ENCODE data around the gene ERBIN.
A peak's percentile ranks its signal among the peaks of the same experiment; 100 is the strongest.
"Not testable (repeated sequence)": the region's sequence is repeated elsewhere in the genome, so short reads cannot be mapped to it uniquely, and the experiment has no call there.

ERBIN gene, protein sequence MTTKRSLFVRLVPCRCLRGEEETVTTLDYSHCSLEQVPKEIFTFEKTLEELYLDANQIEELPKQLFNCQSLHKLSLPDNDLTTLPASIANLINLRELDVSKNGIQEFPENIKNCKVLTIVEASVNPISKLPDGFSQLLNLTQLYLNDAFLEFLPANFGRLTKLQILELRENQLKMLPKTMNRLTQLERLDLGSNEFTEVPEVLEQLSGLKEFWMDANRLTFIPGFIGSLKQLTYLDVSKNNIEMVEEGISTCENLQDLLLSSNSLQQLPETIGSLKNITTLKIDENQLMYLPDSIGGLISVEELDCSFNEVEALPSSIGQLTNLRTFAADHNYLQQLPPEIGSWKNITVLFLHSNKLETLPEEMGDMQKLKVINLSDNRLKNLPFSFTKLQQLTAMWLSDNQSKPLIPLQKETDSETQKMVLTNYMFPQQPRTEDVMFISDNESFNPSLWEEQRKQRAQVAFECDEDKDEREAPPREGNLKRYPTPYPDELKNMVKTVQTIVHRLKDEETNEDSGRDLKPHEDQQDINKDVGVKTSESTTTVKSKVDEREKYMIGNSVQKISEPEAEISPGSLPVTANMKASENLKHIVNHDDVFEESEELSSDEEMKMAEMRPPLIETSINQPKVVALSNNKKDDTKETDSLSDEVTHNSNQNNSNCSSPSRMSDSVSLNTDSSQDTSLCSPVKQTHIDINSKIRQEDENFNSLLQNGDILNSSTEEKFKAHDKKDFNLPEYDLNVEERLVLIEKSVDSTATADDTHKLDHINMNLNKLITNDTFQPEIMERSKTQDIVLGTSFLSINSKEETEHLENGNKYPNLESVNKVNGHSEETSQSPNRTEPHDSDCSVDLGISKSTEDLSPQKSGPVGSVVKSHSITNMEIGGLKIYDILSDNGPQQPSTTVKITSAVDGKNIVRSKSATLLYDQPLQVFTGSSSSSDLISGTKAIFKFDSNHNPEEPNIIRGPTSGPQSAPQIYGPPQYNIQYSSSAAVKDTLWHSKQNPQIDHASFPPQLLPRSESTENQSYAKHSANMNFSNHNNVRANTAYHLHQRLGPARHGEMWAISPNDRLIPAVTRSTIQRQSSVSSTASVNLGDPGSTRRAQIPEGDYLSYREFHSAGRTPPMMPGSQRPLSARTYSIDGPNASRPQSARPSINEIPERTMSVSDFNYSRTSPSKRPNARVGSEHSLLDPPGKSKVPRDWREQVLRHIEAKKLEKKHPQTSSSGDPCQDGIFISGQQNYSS (N-terminal part only)

DNA sequence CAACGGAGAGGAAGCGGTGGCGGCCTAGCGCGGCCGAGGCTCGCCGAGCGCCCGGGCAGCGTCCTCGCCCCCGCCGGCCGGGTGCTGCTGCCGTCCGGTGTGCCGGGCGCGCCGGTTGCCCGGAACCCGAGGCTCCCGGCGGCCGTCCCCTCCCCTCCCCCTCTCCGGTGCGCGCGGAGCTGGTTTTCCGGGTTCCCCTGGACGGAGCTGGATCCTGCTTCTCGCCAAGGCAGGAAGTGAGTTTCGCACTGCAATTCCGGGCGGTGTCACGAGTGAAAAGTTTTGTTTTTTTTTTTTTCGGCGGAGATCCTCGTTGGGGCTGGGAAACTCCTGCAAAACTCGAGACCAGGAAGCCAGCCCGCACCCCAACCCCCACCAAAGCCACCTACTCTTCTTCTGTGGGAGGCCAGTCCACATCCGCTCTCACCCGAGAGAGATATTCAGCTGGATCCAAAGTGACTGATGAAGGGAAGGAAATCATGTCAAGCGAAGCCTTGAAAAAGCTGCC lies at the start of gene ERBIN:
Gene ERBIN, plus strand, starts transcription at position 300 of the 508 bp plus-strand sequence. CDS start 66,144 bp downstream, outside the sequence.
- peak; percentile 50 to 56 for DNase-seq (ENCODE audit: low read depth in 2 of 2)

DNA sequence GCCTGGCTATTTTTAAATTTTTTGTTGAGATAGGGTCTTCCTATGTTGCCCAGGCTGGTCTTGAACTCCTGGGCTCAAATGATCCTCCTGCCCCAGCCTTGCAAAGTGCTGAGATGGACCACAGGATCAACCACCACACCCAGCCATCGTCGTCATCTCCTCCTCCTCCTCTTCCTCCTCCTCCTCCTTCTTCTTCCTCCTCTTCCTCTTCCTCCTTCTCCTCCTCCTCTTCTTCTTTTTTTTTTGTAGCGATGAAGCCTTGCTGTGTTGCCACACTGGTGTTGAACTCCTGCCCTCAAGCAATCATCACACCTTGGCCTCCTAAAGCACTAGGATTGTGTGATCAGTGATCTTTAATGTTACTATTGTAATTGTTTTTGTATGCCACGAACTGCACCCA lies 49.4 kb upstream of the ERBIN start:
- no peak for DNase-seq (ENCODE audit: low read depth in 2 of 2)

DNA sequence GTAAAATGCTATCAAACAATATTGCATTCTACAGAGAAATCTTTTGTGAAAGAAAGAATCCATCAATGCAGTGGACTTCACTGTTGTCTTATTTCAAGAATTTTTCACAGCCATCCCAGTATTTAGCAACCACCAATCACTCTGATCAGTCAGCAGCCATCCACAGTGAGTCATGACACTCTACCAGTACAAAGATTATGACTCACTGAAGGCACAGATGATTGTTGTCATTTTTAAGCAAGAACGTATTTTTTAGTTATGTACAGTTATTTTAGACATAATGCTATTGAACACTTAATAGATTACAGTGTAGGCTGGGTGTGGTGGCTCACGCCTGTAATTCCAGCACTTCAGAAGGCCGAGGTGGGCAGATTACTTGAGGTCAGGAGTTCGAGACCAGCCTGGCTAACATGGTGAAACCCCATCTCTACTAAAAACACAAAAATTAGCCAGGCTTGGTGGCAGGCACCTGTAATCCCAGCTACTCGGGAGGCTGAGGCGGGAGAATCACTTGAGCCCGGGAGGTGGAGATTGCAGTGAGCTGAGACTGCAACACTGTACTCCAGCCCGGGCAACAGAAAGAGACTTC lies 46.6 kb upstream of the ERBIN start:
- DNase-seq (ENCODE audit: low read depth in 2 of 2) = not testable (repeated sequence)

DNA sequence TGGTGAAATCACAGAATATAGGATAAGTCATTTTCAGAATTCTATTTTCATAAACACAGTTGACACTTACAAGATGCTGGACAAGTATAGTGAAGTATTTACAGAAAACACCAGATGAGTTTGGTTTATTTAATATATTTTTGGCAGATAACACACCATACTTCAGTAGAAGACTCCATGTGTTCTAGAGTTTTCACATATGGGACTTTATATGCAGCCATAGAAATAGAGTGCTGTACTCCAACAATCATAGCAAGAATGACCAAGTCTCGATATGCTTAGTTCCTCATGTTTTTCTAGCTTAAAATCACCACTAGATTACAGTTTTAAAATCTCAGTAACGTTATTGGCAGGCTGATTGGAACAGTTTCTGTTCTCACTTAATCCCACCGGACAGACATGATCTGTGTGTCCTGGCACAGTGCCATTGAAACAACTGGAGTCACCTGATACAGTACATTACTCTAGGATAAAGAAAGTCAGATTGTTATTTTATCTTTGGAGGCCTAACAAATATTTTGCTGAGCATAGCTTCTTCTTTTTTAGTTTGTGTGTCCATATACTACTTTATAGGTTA lies 45.8 kb upstream of the ERBIN start:
- DNase-seq (ENCODE audit: low read depth in 2 of 2) = no peak

DNA sequence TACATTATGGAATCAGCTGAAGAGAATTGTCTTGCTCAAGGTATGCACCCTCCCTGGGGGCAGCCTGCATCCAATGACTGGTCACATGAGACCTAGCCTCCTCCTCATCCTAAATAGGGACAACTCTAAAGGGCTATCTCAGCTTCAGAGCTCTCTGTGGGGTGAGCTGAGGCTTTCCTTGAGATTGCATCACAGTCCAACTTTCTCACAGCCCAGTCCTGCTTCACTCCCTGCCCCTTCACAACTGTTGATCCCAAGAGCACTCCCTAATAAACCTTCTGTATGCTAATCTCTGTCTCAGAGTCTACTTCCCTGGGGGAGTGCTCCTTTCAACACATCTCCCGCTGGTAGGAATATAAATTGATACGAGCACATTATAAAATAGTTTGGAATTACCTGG lies 44.1 kb upstream of the ERBIN start:
- no peak for DNase-seq (ENCODE audit: low read depth in 2 of 2)

DNA sequence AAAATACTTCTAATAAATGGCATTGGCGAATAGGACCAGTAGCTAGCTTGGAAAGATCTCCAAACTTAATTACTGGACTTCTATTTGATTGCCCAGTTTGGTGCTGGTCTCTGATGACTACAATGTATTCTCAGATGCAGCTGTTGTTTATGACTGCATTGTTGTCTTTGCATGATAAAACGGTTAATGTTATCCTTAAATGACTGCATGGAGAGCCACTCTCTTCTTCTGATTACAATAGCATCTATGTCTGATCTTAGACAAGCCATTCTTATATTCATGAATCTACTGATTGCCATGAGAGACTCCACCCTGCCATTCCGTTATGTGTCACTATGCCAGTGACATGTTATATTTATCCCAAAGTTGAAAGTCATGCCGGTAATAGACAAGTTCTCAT lies 42.9 kb upstream of the ERBIN start:
- DNase-seq (ENCODE audit: low read depth in 2 of 2) = no peak

DNA sequence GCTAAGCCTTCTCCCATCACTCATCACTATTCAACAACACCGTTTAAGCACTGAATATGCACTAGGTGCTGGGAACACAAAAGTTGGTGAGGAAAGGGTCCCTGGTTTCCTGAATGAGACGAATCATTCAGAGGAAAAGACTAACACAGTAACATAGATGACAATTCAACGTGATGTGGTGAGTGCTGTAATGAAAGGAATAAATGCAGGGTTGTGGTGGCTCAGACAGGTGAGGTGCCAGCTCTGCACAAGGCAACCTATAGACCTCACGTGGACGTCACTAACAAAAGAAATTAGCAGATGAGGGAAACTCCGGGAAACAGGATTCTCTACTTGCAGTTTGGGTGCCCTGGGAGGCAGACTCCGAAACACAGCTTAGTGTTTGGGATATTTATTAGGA lies 40.0 kb upstream of the ERBIN start:
- DNase-seq (ENCODE audit: low read depth in 2 of 2) = no peak

DNA sequence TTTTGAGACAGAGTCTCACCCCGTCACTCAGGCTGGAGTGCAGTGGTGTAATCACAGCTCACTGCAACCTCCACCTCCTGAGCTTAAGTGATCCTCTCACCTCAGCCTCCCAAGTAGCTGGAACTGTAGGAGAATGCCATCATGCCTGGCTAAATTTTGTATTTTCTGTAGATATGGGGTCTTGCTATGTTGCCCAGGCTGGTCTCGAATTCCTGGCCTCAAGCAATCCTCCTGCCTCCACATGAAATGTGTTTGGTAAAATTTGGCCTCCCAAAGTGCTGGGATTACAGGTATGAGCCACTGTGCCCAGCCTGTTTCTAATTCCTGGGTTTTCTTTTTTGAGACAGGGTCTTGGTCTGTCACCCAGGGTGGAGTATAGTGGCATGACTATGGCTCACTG lies 34.4 kb upstream of the ERBIN start:
- not testable (repeated sequence) for DNase-seq (ENCODE audit: low read depth in 2 of 2)

DNA sequence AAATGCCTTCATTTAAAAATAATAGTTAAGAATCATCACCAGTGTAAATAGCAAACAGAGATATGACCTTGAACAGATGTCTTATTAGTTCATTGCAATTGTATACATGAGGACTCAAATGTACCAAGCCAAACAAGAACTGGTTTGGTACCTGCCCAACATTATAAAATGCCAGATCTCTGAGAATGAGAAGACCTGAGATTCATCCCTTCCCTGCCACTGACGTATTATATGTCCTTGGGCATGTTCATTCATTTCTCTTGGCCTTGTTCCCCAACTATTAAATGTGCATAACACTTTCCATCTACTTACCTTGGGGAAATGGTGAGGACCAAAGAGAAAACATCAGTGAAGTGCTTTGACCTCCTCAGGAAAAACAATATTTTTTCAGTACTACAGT lies 33.6 kb upstream of the ERBIN start:
- DNase-seq (ENCODE audit: low read depth in 2 of 2) = no peak

DNA sequence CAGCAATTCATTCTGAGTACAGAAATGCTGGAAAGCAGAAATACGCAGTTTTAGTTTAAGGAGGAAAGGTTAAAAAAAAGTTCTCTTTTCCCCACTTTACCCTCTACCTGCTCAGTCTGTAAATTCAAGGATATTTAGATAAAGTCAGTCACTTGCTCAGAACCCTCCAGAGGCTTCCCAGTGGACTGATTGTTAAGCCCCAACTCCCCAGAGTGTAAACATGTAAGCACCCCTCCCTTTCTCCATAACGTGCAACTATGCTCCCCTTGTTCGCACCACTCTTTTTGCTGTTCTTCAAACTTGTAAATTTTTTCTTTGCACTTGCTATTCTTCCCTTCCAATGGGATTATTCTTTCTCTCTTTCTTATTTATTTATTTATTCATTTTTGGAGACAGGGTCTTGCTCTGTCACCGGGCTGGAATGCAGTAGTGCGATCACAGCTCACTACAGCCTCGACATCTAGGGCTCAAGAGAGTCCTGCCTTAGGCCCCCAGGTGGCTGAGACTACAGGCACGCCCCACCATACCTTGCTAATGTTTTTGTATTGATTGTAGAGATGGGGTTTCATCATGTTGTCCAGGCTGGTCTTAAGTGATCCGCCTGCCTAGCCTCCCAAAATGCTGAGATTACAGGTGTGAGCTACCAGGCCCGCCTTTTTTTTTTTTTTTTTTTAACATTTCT lies 32.5 kb upstream of the ERBIN start:
- DNase-seq (ENCODE audit: low read depth in 2 of 2) = no peak

DNA sequence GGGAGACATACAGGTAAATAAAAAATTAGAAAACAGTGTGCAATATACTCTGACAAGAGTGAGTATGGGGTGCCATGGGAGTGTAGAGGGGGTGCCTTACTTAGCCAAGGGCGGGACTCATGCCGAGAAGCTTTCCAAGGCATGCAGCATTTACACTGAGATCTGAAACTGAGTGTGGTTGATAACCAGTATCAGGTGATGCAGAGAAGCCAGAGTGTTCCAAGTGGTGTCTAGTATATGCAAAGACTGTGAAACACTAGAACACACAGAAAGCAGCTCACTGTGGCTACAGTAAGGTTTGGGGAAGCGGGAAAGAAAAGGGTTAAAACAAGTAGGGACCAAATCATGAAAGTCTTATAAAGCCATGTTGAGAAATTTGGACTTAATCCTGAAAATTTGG lies 30.5 kb upstream of the ERBIN start:
- no peak for DNase-seq (ENCODE audit: low read depth in 2 of 2)

DNA sequence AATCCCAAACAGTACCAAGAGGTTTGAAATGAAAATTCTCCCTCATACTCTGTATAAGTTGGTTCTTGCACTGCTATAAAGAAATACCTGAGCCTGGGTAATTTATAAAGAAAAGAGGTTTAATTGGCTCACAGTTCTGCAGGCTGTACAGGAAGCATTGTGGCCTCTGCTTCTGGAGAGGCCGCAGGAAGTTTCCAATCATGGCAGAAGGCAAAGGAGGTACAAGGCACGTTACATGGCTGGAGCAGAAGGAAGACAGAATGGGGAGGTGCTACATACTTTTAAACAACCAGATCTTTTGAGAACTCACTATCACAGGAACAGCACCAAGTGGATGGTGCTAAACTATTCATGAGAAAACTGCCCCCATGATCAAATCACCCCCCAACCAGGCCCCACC lies 25.6 kb upstream of the ERBIN start:
- DNase-seq (ENCODE audit: low read depth in 2 of 2) = no peak

DNA sequence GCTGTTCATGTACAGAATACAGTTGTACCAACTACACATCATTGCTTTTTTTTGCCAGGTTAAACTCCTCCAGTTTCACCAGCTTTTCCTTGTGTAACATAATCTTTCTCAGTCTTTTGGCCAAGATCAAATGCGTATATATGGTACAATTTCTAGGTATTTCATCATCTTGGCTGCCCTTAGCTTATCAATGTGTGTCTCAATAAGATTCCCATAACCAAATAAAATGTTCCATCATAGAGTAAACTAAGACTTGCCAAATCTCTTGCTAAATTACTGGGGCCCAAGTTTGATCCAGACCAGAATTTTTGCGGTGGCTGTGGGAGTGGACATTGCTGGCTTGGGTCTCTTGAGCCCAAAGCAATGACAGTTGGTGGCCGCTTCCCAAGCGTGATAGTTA lies 24.3 kb upstream of the ERBIN start:
- no peak for DNase-seq (ENCODE audit: low read depth in 2 of 2)

DNA sequence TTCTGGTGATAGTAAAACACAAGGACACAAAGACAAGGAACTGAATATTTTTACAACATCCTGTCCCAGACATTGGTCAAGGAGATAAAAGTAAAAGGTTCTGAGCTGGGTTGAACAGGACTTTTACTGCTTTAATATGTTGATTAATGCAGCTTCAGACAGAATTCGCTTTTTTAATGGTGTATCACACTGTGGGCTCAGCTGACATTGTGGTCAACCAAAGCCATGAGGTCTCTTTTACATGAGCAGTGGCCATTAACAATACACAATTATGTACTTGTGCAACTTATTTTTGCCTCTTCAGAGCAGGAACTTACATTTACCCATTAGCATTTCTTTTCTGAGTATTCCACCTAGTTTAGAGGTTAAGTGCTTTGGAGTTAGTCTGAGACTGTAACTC lies 22.8 kb upstream of the ERBIN start:
- no peak for DNase-seq (ENCODE audit: low read depth in 2 of 2)

DNA sequence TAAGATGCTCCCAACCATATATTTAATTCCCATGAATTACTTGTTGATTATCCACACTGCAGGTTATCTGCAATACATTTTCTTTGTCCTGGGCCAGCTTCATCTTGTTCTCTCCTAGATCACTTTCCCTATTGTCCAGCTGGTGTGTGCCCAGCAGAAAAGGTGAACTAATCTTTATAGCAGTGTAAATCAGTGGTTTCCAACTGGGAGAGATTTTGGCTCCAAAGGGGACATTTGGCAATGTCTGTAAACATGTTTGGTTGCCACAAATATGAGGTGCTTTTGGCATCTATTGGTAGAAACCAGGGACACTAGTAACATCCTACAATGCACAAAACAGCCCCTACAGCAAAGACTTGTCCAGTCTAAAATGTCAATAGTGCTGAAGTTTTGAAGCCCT lies 20.1 kb upstream of the ERBIN start:
- DNase-seq (ENCODE audit: low read depth in 2 of 2) = no peak

DNA sequence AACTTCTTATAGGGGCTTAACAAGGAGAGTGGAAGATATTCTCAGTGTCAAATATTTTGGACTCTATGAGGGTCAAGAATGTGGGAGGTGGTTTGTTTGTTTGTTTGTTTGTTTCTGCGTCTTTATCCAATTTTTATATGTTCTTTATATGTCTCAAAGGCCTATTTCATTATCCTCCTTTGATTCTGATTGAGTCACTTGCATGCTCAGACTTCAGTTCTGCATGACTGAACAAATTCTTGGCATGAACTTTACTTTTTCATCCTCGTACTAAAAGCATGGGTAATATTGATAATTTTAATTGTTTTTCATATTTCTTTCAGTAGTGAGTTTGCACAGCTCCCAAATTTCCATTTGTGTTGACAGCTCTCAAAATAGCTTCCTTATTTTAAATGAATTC lies 19.2 kb upstream of the ERBIN start:
- no peak for DNase-seq (ENCODE audit: low read depth in 2 of 2)

DNA sequence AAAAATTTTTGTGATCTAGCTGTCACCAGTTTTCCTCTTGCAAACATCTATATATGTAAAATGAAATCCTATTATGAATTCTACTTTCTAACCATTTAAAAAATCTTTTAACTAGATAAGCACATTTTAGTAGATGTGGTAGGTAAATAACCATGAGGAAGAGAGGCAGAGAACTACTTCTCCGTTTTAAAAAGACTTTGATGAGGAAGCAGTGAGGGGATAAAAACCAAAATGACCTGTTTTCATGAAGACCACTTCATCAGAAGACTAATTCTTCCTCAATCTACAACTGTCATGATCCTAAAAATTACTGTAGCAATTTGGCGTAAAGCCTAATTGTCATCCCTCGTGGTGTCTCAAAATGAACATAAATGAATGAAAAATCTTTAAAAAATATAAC lies 15.7 kb upstream of the ERBIN start:
- no peak for DNase-seq (ENCODE audit: low read depth in 2 of 2)

DNA sequence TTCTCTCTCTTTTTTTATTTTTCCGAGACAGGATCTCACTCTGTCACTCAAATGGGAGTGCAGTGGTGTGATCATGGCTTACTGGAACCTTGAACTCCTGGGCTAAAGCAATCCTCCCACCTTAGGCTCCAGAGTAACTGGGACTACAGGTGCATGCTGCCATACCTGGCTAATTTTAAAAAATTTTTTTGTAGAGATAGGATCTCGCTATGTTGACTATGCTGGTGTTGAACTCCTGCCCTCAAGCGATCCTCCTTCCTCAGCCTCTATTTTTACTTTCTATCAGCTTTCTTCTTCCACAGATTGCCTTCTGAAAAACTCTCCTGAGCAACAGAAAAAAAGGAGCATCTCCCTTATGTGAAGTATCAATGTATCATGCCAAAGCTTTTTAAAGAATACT lies 14.1 kb upstream of the ERBIN start:
- no peak for DNase-seq (ENCODE audit: low read depth in 2 of 2)

DNA sequence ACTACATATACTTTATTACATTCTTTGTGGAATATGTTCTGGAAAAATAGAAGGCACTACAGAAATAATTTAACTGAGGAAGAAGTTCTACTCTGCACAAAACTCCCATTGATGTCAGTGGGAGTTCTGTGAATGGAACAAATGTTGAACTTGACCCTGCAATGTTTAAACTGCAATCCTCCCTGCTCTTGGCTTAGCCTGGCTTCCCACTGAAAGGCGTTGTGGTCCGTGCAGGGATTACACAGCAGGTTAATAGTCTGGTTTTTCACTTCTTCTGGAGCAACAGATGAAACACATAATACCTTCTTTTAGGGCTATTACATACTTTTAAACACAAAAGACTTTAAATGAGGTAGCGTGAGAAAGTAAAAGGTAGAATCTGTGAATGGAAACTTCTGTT lies 12.9 kb upstream of the ERBIN start:
- no peak for DNase-seq (ENCODE audit: low read depth in 2 of 2)

DNA sequence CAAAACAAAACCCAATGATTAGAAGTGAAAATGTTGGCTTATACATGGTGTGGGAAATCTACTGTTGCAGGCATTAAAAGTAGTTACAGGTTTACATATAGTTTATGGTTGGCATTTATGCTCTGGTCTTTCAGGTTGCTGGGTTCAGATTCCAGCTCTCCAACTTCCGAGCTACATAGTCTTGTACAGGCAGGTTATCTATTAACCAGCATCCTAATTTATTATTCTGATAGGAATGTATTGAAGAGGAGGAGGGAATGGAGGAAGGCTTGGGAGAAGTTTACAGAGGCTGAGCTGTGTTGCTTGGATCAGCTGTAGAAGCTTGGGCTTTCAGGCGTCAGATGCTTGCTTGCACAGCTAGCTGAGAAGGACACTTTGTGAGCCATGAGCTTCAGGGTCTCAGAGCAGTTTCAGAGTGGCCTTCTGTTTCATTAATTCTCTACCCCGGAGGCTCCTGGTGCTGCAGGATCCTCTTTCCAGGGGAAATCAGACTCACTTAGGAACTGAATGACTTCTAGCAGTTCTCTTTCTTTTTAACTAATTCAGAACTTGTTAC lies 11.7 kb upstream of the ERBIN start:
- no peak for DNase-seq (ENCODE audit: low read depth in 2 of 2)

Measured in stimulated activated CD8-positive, alpha-beta memory T cell treated with anti-CD3 and anti-CD28 coated beads, Interleukin-15, amount 100 ng/mL, for 48 hours (primary cell).